HEK293T (cell line): Measurements from ENCODE around the gene APOL3.

Experiments used
- ARNT ChIP-seq: fragments of 450-650 bp; IDR thresholded peaks from 2 replicates; pipeline ENCODE4 v1.6.1; 2017; ENCODE audit warnings: mild to moderate bottlenecking
- BHLHE40 ChIP-seq: fragments of 450-650 bp; IDR thresholded peaks from 2 replicates; pipeline ENCODE4 v1.6.1; 2016; ENCODE audit warnings: mild to moderate bottlenecking, moderate library complexity, borderline replicate concordance
- ELF4 ChIP-seq: fragments of 450-650 bp; IDR thresholded peaks from 2 replicates; pipeline ENCODE4 v1.6.1; 2017; ENCODE audit warnings: antibody characterized with exemption
- FOXA1 ChIP-seq: fragments of 450-650 bp; IDR thresholded peaks from 2 replicates; pipeline ENCODE4 v1.6.1; 2016; ENCODE audit warnings: mild to moderate bottlenecking
- FOXK2 ChIP-seq: fragments of 450-650 bp; IDR thresholded peaks from 2 replicates; pipeline ENCODE4 v1.6.1; 2016; ENCODE audit warnings: mild to moderate bottlenecking
- FOXM1 ChIP-seq: fragments of 450-650 bp; IDR thresholded peaks from 2 replicates; pipeline ENCODE4 v1.6.1; 2017; ENCODE audit warnings: mild to moderate bottlenecking, borderline replicate concordance
- HDGF ChIP-seq: fragments of 450-650 bp; IDR thresholded peaks from 2 replicates; pipeline ENCODE4 v1.6.1; 2017; ENCODE audit warnings: antibody characterized with exemption, borderline replicate concordance
- NFRKB ChIP-seq: fragments of 450-650 bp; IDR thresholded peaks from 2 replicates; pipeline ENCODE4 v1.6.1; 2016; ENCODE audit warnings: mild to moderate bottlenecking, moderate library complexity
- SP1 ChIP-seq: fragments of 450-650 bp; IDR thresholded peaks from 2 replicates; pipeline ENCODE4 v1.6.1; 2017

DNA sequence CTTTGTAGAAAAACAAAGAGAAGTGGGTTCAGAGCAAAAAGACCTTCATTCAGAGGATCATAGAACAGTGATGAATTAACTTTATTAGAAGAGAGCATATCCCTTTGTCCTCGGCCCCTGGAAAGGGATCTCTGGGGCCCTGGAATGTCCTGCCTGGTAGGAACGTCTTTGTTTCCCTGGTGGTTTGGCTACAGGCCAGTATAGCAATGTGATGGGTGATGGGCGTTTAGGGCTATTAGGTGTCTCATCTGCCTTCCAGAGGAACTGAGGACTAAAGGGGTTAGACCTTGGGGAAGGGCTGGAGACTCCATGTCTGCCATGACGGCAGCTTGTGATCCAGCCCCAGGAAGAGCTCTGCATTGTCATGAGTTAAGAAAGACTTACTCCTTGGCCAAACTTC is 32.0 kb upstream of the APOL3 start:
- no peak for TF ChIP-seq HDGF
- no peak for TF ChIP-seq FOXM1
- TF ChIP-seq ARNT = no peak
- no peak for TF ChIP-seq BHLHE40
- TF ChIP-seq FOXK2 = no peak
- no peak for TF ChIP-seq FOXA1
- no peak for TF ChIP-seq ELF4
- TF ChIP-seq SP1 = no peak
- TF ChIP-seq NFRKB = no peak
